H1 (cell line): ENCODE measurements around the gene SPHK1. TPM values are rescaled to one million over a fixed set of nuclear protein-coding genes. Genes with fewer than 3 reads are reported as not detected.

Source experiments
- BRCA1 ChIP-seq: IDR thresholded peaks from 2 replicates; pipeline ENCODE4 v1.6.1; 2012; ENCODE audit warnings: low read depth, low read length, improper control_type of control experiment
- CEBPB ChIP-seq: IDR thresholded peaks from 2 replicates; pipeline ENCODE4 v1.6.1; 2012; ENCODE audit warnings: low read depth, low read length
- CHD1 ChIP-seq: IDR thresholded peaks from 2 replicates; pipeline ENCODE4 v1.6.1; 2012; ENCODE audit warnings: low read depth, low read length, improper control_type of control experiment
- EZH2 ChIP-seq: fragments of 200-600 bp; sonication (generic); IDR thresholded peaks from 2 replicates; pipeline ENCODE4 v1.7.1; 2012; ENCODE audit warnings: low read depth, mild to moderate bottlenecking, moderate library complexity, low read length, inconsistent platforms; ENCODE audit not compliant: severe bottlenecking
- PHF8 ChIP-seq: fragments of 200-600 bp; sonication (generic); conservative IDR thresholded peaks from 2 replicates; pipeline ENCODE4 v1.7.1; 2012; ENCODE audit warnings: low read depth, mild to moderate bottlenecking, inconsistent platforms, low read length, moderate library complexity
- YY1 ChIP-seq: IDR thresholded peaks from 2 replicates; pipeline ENCODE4 v1.6.1; 2011; ENCODE audit warnings: low read depth, mild to moderate bottlenecking, low read length
- polyA plus RNA-seq, 7 experiments: library from polyadenylated mRNA; depleted of rRNA in 3 of 7; stranded (reverse) in 5 of 7; unstranded in 2 of 7; fragments of >200 nt in 5 of 7; fragments of 200-250 nt in 2 of 7; gene quantifications; 1 replicate in 5 of 7; 2 replicates in 1 of 7; 4 replicates in 1 of 7; pipeline versions ENCODE4 v1.2.1 to v1.2.3, GENCODE V29; 2011 to 2013; ENCODE audit warnings: missing spikeins in 2 of 7, mixed read lengths in 2 of 7
- total RNA-seq: library from RNA; stranded (reverse); fragmentation: NEBNext Ultra II Directional; extraction: Animal tissue kit (Norgen Biotek cat#: 25700); gene quantifications from 2 replicates; pipeline ENCODE4 v1.2.1, GENCODE V29; 2021
- TF ChIP-seq, protein P1 (sequence below): fragments of 300-600 bp; sonication (generic); IDR thresholded peaks from 2 replicates; pipeline ENCODE4 v1.7.1; 2012; ENCODE audit warnings: low read length, moderate library complexity, mild to moderate bottlenecking, inconsistent platforms; ENCODE audit not compliant: insufficient replicate concordance

The SPHK1 gene
- total and polyA plus RNA-seq, 2 of the 8 experiments (the other 6 are each of a cell fraction or from before 2014, with no cell fraction given): 2.4 TPM

DNA sequence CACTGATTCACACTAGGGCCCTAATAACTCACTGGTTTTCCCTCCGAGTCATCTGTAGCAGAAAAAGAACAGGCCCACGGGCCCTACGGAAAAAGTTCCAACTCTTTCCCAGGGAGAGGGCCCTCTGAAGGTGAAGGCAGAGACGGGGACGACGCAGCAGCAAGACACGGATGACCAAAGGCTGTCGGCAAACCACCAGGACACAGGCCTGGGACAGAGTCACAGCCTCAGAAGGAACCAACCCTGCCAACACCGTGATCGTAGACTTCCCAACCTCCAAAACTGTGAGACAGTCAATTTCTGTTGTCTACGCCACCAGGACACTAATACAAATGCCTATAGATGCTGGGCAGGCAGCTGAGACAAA lies 5.2 kb upstream of the SPHK1 start (continued):
- TF ChIP-seq BRCA1 (no peak), CEBPB (no peak), CHD1 (no peak), EZH2 (no peak), YY1 (no peak), PHF8 (no peak)
- TF ChIP-seq, protein P1, sequence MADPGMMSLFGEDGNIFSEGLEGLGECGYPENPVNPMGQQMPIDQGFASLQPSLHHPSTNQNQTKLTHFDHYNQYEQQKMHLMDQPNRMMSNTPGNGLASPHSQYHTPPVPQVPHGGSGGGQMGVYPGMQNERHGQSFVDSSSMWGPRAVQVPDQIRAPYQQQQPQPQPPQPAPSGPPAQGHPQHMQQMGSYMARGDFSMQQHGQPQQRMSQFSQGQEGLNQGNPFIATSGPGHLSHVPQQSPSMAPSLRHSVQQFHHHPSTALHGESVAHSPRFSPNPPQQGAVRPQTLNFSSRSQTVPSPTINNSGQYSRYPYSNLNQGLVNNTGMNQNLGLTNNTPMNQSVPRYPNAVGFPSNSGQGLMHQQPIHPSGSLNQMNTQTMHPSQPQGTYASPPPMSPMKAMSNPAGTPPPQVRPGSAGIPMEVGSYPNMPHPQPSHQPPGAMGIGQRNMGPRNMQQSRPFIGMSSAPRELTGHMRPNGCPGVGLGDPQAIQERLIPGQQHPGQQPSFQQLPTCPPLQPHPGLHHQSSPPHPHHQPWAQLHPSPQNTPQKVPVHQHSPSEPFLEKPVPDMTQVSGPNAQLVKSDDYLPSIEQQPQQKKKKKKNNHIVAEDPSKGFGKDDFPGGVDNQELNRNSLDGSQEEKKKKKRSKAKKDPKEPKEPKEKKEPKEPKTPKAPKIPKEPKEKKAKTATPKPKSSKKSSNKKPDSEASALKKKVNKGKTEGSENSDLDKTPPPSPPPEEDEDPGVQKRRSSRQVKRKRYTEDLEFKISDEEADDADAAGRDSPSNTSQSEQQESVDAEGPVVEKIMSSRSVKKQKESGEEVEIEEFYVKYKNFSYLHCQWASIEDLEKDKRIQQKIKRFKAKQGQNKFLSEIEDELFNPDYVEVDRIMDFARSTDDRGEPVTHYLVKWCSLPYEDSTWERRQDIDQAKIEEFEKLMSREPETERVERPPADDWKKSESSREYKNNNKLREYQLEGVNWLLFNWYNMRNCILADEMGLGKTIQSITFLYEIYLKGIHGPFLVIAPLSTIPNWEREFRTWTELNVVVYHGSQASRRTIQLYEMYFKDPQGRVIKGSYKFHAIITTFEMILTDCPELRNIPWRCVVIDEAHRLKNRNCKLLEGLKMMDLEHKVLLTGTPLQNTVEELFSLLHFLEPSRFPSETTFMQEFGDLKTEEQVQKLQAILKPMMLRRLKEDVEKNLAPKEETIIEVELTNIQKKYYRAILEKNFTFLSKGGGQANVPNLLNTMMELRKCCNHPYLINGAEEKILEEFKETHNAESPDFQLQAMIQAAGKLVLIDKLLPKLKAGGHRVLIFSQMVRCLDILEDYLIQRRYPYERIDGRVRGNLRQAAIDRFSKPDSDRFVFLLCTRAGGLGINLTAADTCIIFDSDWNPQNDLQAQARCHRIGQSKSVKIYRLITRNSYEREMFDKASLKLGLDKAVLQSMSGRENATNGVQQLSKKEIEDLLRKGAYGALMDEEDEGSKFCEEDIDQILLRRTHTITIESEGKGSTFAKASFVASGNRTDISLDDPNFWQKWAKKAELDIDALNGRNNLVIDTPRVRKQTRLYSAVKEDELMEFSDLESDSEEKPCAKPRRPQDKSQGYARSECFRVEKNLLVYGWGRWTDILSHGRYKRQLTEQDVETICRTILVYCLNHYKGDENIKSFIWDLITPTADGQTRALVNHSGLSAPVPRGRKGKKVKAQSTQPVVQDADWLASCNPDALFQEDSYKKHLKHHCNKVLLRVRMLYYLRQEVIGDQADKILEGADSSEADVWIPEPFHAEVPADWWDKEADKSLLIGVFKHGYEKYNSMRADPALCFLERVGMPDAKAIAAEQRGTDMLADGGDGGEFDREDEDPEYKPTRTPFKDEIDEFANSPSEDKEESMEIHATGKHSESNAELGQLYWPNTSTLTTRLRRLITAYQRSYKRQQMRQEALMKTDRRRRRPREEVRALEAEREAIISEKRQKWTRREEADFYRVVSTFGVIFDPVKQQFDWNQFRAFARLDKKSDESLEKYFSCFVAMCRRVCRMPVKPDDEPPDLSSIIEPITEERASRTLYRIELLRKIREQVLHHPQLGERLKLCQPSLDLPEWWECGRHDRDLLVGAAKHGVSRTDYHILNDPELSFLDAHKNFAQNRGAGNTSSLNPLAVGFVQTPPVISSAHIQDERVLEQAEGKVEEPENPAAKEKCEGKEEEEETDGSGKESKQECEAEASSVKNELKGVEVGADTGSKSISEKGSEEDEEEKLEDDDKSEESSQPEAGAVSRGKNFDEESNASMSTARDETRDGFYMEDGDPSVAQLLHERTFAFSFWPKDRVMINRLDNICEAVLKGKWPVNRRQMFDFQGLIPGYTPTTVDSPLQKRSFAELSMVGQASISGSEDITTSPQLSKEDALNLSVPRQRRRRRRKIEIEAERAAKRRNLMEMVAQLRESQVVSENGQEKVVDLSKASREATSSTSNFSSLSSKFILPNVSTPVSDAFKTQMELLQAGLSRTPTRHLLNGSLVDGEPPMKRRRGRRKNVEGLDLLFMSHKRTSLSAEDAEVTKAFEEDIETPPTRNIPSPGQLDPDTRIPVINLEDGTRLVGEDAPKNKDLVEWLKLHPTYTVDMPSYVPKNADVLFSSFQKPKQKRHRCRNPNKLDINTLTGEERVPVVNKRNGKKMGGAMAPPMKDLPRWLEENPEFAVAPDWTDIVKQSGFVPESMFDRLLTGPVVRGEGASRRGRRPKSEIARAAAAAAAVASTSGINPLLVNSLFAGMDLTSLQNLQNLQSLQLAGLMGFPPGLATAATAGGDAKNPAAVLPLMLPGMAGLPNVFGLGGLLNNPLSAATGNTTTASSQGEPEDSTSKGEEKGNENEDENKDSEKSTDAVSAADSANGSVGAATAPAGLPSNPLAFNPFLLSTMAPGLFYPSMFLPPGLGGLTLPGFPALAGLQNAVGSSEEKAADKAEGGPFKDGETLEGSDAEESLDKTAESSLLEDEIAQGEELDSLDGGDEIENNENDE: no peak
- TF ChIP-seq, all 59 proteins: peak for 0
